ENCODE results near the gene ITGB4.

ITGB4 gene

DNA sequence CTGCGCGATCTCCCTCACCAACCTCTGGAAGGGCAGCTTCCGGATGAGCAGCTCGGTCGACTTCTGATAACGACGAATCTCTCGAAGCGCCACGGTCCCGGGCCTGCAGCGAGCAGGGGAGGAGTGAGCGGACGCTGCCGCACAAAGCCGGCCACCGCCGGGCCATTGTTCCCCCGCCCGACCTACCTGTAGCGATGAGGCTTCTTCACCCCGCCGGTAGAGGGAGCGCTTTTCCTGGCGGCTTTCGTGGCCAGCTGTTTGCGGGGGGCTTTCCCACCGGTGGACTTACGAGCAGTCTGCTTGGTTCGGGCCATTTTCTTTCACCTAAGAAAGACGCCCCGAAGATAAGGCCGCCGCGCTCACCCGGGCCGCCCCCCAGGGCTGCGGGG is 57.6 kb downstream of the ITGB4 start:
- TF ChIP-seq, protein P1, sequence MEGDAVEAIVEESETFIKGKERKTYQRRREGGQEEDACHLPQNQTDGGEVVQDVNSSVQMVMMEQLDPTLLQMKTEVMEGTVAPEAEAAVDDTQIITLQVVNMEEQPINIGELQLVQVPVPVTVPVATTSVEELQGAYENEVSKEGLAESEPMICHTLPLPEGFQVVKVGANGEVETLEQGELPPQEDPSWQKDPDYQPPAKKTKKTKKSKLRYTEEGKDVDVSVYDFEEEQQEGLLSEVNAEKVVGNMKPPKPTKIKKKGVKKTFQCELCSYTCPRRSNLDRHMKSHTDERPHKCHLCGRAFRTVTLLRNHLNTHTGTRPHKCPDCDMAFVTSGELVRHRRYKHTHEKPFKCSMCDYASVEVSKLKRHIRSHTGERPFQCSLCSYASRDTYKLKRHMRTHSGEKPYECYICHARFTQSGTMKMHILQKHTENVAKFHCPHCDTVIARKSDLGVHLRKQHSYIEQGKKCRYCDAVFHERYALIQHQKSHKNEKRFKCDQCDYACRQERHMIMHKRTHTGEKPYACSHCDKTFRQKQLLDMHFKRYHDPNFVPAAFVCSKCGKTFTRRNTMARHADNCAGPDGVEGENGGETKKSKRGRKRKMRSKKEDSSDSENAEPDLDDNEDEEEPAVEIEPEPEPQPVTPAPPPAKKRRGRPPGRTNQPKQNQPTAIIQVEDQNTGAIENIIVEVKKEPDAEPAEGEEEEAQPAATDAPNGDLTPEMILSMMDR (IDR thresholded peaks at IDR 0.05; ENCODE audit: extremely low read depth, insufficient read depth, missing control alignments), result peak; percentile 70
- no peak for DNase-seq (ENCODE audit: low spot score)
- in situ Hi-C loops (cut with MboI; ENCODE audit: low pct_unique_long_range_greater_than_20kb, low sequenced_read_pairs, unreplicated experiment), result no loop called here

DNA sequence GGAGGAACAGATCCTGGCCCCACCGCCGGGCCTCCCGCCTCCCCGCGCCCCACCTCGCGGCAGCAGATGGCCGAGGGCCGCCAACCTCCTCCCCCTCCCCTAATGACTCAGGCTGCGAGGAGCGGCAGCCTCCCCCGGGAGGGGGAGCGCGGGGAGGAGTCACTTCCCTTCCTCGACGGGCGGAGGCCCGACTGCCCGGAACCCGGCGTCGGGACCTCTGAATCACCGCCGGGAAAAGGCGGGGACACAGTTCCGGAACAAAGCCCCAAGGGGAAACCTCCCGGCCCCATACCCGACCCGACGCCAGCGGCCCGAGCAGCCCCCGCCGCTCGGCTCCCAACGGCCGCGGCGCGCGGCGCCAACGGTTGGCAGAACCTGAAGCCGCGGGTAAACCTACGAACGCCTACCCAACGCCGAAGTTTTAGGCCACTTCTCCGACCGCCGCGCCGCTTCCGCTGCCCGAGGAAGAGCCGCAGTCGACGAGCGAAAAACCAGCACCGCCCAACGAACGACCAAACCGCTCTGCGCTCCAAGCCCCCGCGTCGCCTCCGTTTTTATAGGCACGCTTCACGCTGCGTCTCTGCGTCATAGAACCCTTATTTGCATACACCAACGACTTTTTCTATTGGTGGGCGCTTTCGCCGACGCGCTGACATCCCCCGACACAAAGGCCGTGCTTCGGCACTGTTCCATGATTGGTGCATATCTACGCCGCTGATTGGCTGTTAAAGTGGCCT is 58.2 kb downstream of the ITGB4 start:
- in situ Hi-C loops (cut with MboI; ENCODE audit: low pct_unique_long_range_greater_than_20kb, low sequenced_read_pairs, unreplicated experiment), result no loop called here
- peak; percentile 98 for DNase-seq (ENCODE audit: low spot score)
- TF ChIP-seq, protein P1 (IDR thresholded peaks at IDR 0.05; ENCODE audit: extremely low read depth, insufficient read depth, missing control alignments), result no peak

GRCh38 chr17:75779987-75780889 is 59.0 kb downstream of the ITGB4 start:
- TF ChIP-seq, protein P1 (IDR thresholded peaks at IDR 0.05; ENCODE audit: extremely low read depth, insufficient read depth, missing control alignments), result no peak
- in situ Hi-C loops (cut with MboI; ENCODE audit: low pct_unique_long_range_greater_than_20kb, low sequenced_read_pairs, unreplicated experiment), result no loop called here
- DNase-seq (ENCODE audit: low spot score), result no peak

DNA sequence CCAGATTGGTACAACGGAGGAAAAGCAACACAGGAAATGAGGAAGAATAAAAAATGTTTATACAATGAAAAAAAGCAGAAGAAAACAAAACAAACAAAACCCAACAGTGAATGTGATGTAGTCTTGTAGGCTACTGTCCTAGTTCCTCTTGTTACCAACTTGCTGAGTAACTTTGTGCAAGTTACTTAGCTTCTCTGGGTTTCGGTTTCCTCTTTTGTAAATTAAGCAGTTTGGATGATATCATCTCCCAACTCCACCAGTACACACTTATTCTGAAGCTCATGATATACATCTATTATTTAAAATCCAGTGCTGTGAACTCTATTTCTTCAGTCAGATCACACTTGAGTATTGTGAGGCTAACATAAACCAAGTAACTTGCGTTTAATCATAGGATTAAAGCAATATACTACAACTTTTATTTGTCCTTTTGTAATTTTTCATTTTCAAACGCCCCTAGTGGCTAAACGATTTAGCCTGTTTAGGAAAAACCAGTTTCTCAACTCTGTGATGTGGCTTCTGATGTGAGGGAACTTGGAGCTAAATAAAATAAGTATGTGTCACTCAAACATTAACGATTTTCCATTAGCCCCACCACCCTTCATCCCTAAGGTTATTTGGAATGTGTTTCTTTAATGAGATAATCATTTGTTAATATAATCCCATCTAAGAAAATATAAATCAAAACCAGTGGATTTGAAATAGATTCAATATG is 62.0 kb downstream of the ITGB4 start:
- in situ Hi-C loops (cut with MboI; ENCODE audit: low pct_unique_long_range_greater_than_20kb, low sequenced_read_pairs, unreplicated experiment), result no loop called here
- TF ChIP-seq, protein P1 (IDR thresholded peaks at IDR 0.05; ENCODE audit: extremely low read depth, insufficient read depth, missing control alignments), result peak; percentile 57
- DNase-seq (ENCODE audit: low spot score), result peak; percentile 77

DNA sequence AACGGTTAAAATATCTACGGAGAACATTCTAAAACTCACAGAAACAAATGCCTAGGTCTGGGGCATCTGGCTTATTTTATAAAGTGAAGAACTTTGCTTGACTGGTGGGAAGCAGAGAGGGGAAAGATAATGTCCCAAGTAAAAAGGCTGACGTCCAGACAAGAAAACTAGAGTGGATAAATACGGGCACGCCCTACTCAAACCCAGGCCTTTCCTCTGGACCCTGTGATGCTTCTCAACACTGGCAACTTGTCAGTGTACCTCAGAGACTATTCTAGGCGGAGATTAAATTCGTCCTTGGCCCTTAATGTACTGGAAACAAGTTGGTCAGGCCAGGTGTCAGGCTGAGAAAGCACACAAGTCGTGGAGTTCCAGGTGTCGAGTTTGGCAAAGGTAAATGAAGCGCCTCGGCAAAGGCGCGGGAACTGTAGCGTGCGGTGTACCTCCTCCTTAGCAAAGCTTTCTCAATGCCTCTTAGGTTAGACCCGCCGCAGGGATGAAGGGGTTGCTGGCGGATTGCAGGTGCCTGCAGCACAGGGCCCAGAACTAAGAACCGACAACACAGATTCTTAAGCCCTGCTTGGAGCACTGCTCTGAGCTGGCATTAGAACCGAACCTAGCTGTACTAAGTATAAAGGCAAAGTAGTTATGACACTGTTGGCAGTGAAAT is 62.7 kb downstream of the ITGB4 start:
- in situ Hi-C loops (cut with MboI; ENCODE audit: low pct_unique_long_range_greater_than_20kb, low sequenced_read_pairs, unreplicated experiment), result no loop called here
- no peak for DNase-seq (ENCODE audit: low spot score)

More for the DNA sequence above, 62.7 kb downstream of the ITGB4 start:
- TF ChIP-seq, protein P1 (IDR thresholded peaks at IDR 0.05; ENCODE audit: extremely low read depth, insufficient read depth, missing control alignments), result no peak
